Prostate gland (tissue), 2 donors: ENCODE measurements around the gene PTPRD.

ENCODE experiments used
- POLR2A ChIP-seq: fragments of 450-650 bp; IDR thresholded peaks from one replicate; pipeline ENCODE4 v1.6.1; 2016; ENCODE audit warnings: antibody characterized with exemption, mild to moderate bottlenecking
- TF ChIP-seq, protein P1 (sequence below), 4 experiments: fragments of 200-600 bp in 2 of 4; fragments of 450-650 bp in 2 of 4; sonication (generic) in 2 of 4; IDR thresholded peaks; 1 replicate in 3 of 4; 2 replicates in 1 of 4; pipeline ENCODE4 v1.5.1; 2016 to 2019; ENCODE audit warnings: antibody characterized with exemption in 4 of 4, mild to moderate bottlenecking in 2 of 4, moderate library complexity in 2 of 4

DNA sequence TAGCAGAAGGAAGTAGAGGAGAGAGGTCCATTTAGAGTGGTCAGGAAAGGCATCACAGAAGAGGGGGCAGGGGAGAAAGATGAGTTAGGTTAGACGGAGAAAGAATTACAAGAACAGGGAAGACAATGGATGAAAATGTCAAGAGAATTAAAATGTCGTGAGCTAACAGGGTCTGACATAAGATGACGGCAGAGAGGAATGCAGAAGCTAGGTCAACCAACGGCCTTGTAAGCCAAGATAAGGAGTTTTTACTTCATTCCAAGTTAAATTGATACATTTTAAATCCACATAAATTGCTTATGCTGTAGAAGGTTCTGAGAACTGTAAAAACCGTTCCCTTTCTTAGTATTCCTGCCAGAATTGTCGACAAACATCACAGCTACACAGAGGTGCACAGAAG lies 1916.3 kb downstream of the PTPRD start:
- TF ChIP-seq, protein P1, sequence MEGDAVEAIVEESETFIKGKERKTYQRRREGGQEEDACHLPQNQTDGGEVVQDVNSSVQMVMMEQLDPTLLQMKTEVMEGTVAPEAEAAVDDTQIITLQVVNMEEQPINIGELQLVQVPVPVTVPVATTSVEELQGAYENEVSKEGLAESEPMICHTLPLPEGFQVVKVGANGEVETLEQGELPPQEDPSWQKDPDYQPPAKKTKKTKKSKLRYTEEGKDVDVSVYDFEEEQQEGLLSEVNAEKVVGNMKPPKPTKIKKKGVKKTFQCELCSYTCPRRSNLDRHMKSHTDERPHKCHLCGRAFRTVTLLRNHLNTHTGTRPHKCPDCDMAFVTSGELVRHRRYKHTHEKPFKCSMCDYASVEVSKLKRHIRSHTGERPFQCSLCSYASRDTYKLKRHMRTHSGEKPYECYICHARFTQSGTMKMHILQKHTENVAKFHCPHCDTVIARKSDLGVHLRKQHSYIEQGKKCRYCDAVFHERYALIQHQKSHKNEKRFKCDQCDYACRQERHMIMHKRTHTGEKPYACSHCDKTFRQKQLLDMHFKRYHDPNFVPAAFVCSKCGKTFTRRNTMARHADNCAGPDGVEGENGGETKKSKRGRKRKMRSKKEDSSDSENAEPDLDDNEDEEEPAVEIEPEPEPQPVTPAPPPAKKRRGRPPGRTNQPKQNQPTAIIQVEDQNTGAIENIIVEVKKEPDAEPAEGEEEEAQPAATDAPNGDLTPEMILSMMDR (IDR thresholded peaks at IDR 0.05): no peak
- no peak for TF ChIP-seq POLR2A
